Measurements from ENCODE around the gene DYRK1A.

GRCh38 chr21:37421306-37421705, 54.7 kb downstream of the DYRK1A start:
- TF ChIP-seq CTCF (IDR thresholded peaks at IDR 0.05; ENCODE audit: insufficient read depth, low read length, poor library complexity, severe bottlenecking) (no peak), EZH2phosphoT487 (conservative IDR thresholded peaks at IDR 0.05; ENCODE audit: low read length) (no peak)
